HG02763 (cell line): ENCODE results near the gene SPRY1.

Experiments
- ATAC-seq: cut with Tn5 transposase; IDR thresholded peaks from one replicate; pipeline ENCODE4 v1.9.1; 2021; ENCODE audit warnings: mild to moderate bottlenecking, moderate library complexity; ENCODE audit not compliant: unreplicated experiment

Gene SPRY1

GRCh38 chr4:123379392-123379791, 17.2 kb upstream of the SPRY1 start:
- no peak for ATAC-seq

GRCh38 chr4:123380728-123381716, 15.6 kb upstream of the SPRY1 start:
- no peak for ATAC-seq

GRCh38 chr4:123381996-123382395, 14.6 kb upstream of the SPRY1 start:
- ATAC-seq, result no peak

GRCh38 chr4:123383566-123383965, 13.0 kb upstream of the SPRY1 start:
- no peak for ATAC-seq

- no peak for ATAC-seq
Observed at GRCh38 chr4:123386609-123387008, 10.0 kb upstream of the SPRY1 start.

GRCh38 chr4:123390846-123391456, 5.6 kb upstream of the SPRY1 start:
- no peak for ATAC-seq

GRCh38 chr4:123393721-123394120, 2.9 kb upstream of the SPRY1 start:
- ATAC-seq, result no peak

GRCh38 chr4:123397144-123398065, 810 bp downstream of the SPRY1 start:
- peak; percentile 8 for ATAC-seq

- ATAC-seq, result peak; percentile 64
Observed at GRCh38 chr4:123398066-123398852, 1.7 kb downstream of the SPRY1 start.

GRCh38 chr4:123398853-123399626, 2.4 kb downstream of the SPRY1 start:
- ATAC-seq, result peak; percentile 22

GRCh38 chr4:123399627-123400358, 3.2 kb downstream of the SPRY1 start:
- no peak for ATAC-seq

- ATAC-seq, result no peak
Observed at GRCh38 chr4:123401271-123402120, 4.9 kb downstream of the SPRY1 start.

- no peak for ATAC-seq
Observed at GRCh38 chr4:123402121-123402465, 5.5 kb downstream of the SPRY1 start.

- ATAC-seq, result no peak
Observed at GRCh38 chr4:123403080-123403604, 6.5 kb downstream of the SPRY1 start.

- no peak for ATAC-seq
Observed at GRCh38 chr4:123404533-123404932, 7.9 kb downstream of the SPRY1 start.

GRCh38 chr4:123405267-123405865, 8.8 kb downstream of the SPRY1 start:
- no peak for ATAC-seq

GRCh38 chr4:123406872-123407271, 10.3 kb downstream of the SPRY1 start:
- no peak for ATAC-seq
